Measurements from ENCODE around the gene HDAC4. TPM values are rescaled to one million over a fixed set of nuclear protein-coding genes. Genes with fewer than 3 reads are reported as not detected.
A peak's percentile ranks its signal among the peaks of the same experiment; 100 is the strongest.

HDAC4 gene
- total and polyA plus RNA-seq, 2 donors (not counting 1 experiment from before 2014, with no cell fraction given): 13.5 to 46.0 TPM

DNA sequence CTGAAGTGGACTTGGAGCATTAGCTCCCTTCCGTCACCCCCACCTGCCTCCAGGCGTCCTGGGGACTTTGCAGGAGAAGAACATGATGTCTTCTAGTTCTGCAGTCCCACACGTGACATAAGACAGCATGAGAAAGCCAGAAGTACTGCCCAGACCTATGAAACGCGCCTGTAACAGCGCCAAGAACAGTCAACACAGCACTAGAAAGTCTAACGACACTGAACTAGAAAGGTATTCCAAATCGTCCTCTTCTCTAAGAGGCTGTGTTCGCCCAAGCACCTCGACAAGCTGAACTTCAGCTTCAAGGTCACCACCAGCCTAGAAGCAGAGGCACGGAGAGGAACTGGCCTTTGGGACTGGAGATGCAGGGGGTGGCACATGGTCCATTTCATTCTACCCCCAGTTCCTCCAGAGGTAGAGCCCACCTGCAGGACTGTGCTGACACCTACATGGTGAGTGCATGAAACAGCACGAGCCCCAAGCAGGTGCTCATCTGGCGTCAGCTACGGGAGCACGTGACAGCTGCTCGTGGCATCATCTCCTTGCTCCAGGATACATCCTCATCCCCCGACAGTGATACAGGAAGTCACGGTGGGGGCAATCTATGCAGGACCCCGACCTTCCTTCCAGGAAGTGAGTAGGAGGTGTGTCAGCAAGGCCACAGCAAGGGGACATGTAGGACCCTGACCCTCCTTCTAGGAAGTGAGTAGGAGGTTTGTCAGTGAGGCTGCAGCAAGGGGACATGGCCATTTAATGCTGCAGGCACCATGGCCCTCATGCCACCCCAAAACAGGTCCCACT, 3.7 kb downstream of the HDAC4 start:
- Mint-ChIP-seq H3K27ac (no peak overlapping the region), H3K4me1 (peaks cover 24% of the 10 kb centered on the region), H3K4me3 (no peak overlapping the region), H3K9me3 (ENCODE audit: insufficient read depth) (no peaks in the 10 kb centered on the region), H3K27me3 (no peaks in the 10 kb centered on the region)
- ATAC-seq (ENCODE audit: low read depth) (no peak), DNase-seq (peak; percentile 68)
- H3K4me1 ChIP-seq (ENCODE audit: control insufficient read depth in 2 of 2, insufficient read depth in 2 of 2, low read length in 2 of 2): peaks cover 7 to 13% of the 10 kb centered on the region in 2 donors
- WGBS (ENCODE audit: insufficient coverage): 90% methylated on average over 15 of the region's 19 CpGs
- H3K4me2 ChIP-seq (replicated peaks; ENCODE audit: low read depth, low read length, poor library complexity, severe bottlenecking): no peak overlapping the region
- no peak overlapping the region for H3K27ac ChIP-seq (ENCODE audit: low read length in 2 of 2)
- TF ChIP-seq EZH2 (IDR thresholded peaks at IDR 0.05; ENCODE audit: borderline replicate concordance, insufficient read depth, low read depth, low read length, poor library complexity, severe bottlenecking): no peak
- TF ChIP-seq CTCF (IDR thresholded peaks at IDR 0.05): peak; percentile 67
- no peaks in the 10 kb centered on the region for H3K9me3 ChIP-seq (ENCODE audit: control extremely low read depth in 1 of 3, control insufficient read depth in 2 of 3, insufficient read depth in 1 of 3, low read length in 2 of 3)
- H3K27me3 ChIP-seq (replicated peaks in 1 of 4; ENCODE audit: control extremely low read depth in 1 of 4, control insufficient read depth in 3 of 4, insufficient read depth in 4 of 4, low read length in 3 of 4): no peaks in the 10 kb centered on the region
- H2AFZ ChIP-seq (ENCODE audit: insufficient read depth, low read depth, low read length, poor library complexity, severe bottlenecking): no peak overlapping the region
- ChIA-PET POLR2A (no interaction called here), CTCF (interaction anchor here (0.8 to 1.5 kb wide), 6 partner anchors 16 to 255 kb away, joined by 3 to 15 read pairs (median 5); no protein-coding TSS in a partner anchor)
- H3K36me3 ChIP-seq (replicated peaks in 1 of 2; ENCODE audit: control extremely low read depth in 1 of 2, control insufficient read depth in 1 of 2, extremely low read depth in 1 of 2, insufficient read depth in 2 of 2, low read length in 1 of 2): no peaks in the 10 kb centered on the region
- H4K20me1 ChIP-seq (ENCODE audit: control insufficient read depth, insufficient read depth, low read length, poor library complexity, severe bottlenecking): peaks cover 25% of the 10 kb centered on the region
- peaks cover 70% of the 10 kb centered on the region for H3K79me2 ChIP-seq (ENCODE audit: control insufficient read depth, insufficient read depth, low read length)
- no peak overlapping the region for H3K9ac ChIP-seq (ENCODE audit: low read length)
- no peak overlapping the region for H3K4me3 ChIP-seq (ENCODE audit: control extremely low read depth in 1 of 5, extremely low read depth in 1 of 5, insufficient read depth in 1 of 5, low read depth in 2 of 5, low read length in 4 of 5)
- intact Hi-C loops (cut with micrococcal nuclease): loop anchor here (5.0 kb wide), 1 partner anchor 360 kb away; no protein-coding TSS in a partner anchor

DNA sequence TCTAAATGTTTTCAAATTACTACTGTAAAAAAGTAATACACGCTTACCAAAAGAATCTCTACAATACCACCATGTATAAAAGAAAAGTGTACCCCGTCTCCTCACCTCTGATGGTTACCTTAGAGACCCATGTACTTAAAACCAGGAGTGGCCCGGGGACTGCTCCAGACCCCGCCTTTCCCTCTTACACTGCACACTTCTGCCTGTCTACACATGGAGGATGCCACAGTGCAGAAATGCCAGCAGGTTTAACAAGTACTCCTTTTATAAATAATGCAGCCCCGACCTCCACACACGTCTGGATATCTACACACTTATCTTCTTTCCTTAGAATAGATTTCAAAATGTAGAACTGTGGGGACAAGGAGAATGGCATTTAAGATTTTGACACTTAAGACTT, 5.3 kb downstream of the HDAC4 start:
- no peak overlapping the region for H2AFZ ChIP-seq (ENCODE audit: insufficient read depth, low read depth, low read length, poor library complexity, severe bottlenecking)
- no peak overlapping the region for H3K9ac ChIP-seq (ENCODE audit: low read length)
- Mint-ChIP-seq H3K4me1 (peaks cover 20% of the 10 kb centered on the region), H3K27me3 (no peaks in the 10 kb centered on the region), H3K27ac (no peak overlapping the region), H3K4me3 (no peak overlapping the region), H3K9me3 (ENCODE audit: insufficient read depth) (no peaks in the 10 kb centered on the region)
- no peak for DNase-seq
- H3K4me2 ChIP-seq (replicated peaks; ENCODE audit: low read depth, low read length, poor library complexity, severe bottlenecking): no peak overlapping the region
- H3K4me1 ChIP-seq (ENCODE audit: control insufficient read depth in 2 of 2, insufficient read depth in 2 of 2, low read length in 2 of 2): peaks cover 5 to 10% of the 10 kb centered on the region in 2 donors
- intact Hi-C loops (cut with micrococcal nuclease): loop anchor here (5.0 kb wide), 1 partner anchor 358 kb away; no protein-coding TSS in a partner anchor
- H3K27ac ChIP-seq (ENCODE audit: low read length in 2 of 2): no peak overlapping the region
- H3K79me2 ChIP-seq (ENCODE audit: control insufficient read depth, insufficient read depth, low read length): peaks cover 86% of the 10 kb centered on the region
- H3K9me3 ChIP-seq (ENCODE audit: control extremely low read depth in 1 of 3, control insufficient read depth in 2 of 3, insufficient read depth in 1 of 3, low read length in 2 of 3): no peaks in the 10 kb centered on the region
- H3K36me3 ChIP-seq (replicated peaks in 1 of 2; ENCODE audit: control extremely low read depth in 1 of 2, control insufficient read depth in 1 of 2, extremely low read depth in 1 of 2, insufficient read depth in 2 of 2, low read length in 1 of 2): peaks cover 0 to 2% of the 10 kb centered on the region in 2 experiments
- POLR2A ChIA-PET: no interaction called here
- CTCF ChIA-PET: no interaction called here
- no peak for ATAC-seq (ENCODE audit: low read depth)
- no peak for TF ChIP-seq EZH2 (IDR thresholded peaks at IDR 0.05; ENCODE audit: borderline replicate concordance, insufficient read depth, low read depth, low read length, poor library complexity, severe bottlenecking)
- TF ChIP-seq CTCF (IDR thresholded peaks at IDR 0.05): no peak
- no peak overlapping the region for H3K4me3 ChIP-seq (ENCODE audit: control extremely low read depth in 1 of 5, extremely low read depth in 1 of 5, insufficient read depth in 1 of 5, low read depth in 2 of 5, low read length in 4 of 5)
- no peaks in the 10 kb centered on the region for H3K27me3 ChIP-seq (replicated peaks in 1 of 4; ENCODE audit: control extremely low read depth in 1 of 4, control insufficient read depth in 3 of 4, insufficient read depth in 4 of 4, low read length in 3 of 4)
- 100% methylated on average over 1 of the region's 6 CpGs for WGBS (ENCODE audit: insufficient coverage)
- peaks cover 28% of the 10 kb centered on the region for H4K20me1 ChIP-seq (ENCODE audit: control insufficient read depth, insufficient read depth, low read length, poor library complexity, severe bottlenecking)
